ENCODE measurements around the gene SLC37A2.

The SLC37A2 gene

GRCh38 chr11:125061281-125061680 is 1.8 kb upstream of the SLC37A2 start:
- H3K9ac ChIP-seq (ENCODE audit: low read depth, low read length, poor library complexity, severe bottlenecking) = no peak overlapping the region
- no peak overlapping the region for H2AFZ ChIP-seq (ENCODE audit: low read length)
- H3K9me3 ChIP-seq (ENCODE audit: insufficient read depth, low read depth, low read length) = no peaks in the 10 kb centered on the region
- no peak overlapping the region for H3K4me2 ChIP-seq (ENCODE audit: low read depth, low read length, poor library complexity, severe bottlenecking)
- no peaks in the 10 kb centered on the region for H3F3A ChIP-seq (ENCODE audit: low read depth)
- no peaks in the 10 kb centered on the region for H3K79me2 ChIP-seq (ENCODE audit: insufficient read depth, low read length)
- no peaks in the 10 kb centered on the region for H3K36me3 ChIP-seq (ENCODE audit: insufficient read depth, low read length)
- no peak for TF ChIP-seq CTCF (conservative IDR thresholded peaks at IDR 0.05; ENCODE audit: low read length)
- no peak for TF ChIP-seq EZH2phosphoT487 (IDR thresholded peaks at IDR 0.05; ENCODE audit: borderline replicate concordance)
- no peaks in the 10 kb centered on the region for H4K20me1 ChIP-seq (ENCODE audit: insufficient read depth, low read length, poor library complexity, severe bottlenecking)
- no peaks in the 10 kb centered on the region for H3K27me3 ChIP-seq (ENCODE audit: insufficient read depth, low read length, poor library complexity, severe bottlenecking)
- no peaks in the 10 kb centered on the region for H3K9me2 ChIP-seq (replicated peaks; ENCODE audit: low read depth, low read length)
- no peak overlapping the region for H3K4me3 ChIP-seq (ENCODE audit: low read length, poor library complexity, severe bottlenecking)
- H3K4me1 ChIP-seq (ENCODE audit: insufficient read depth, low read length, poor library complexity, severe bottlenecking) = no peaks in the 10 kb centered on the region

- Histone ChIP-seq H2AFZ (ENCODE audit: low read length) (no peak overlapping the region), H3K27me3 (ENCODE audit: insufficient read depth, low read length, poor library complexity, severe bottlenecking) (no peaks in the 10 kb centered on the region), H3K4me3 (ENCODE audit: low read length, poor library complexity, severe bottlenecking) (no peak overlapping the region), H3F3A (ENCODE audit: low read depth) (no peaks in the 10 kb centered on the region), H3K36me3 (ENCODE audit: insufficient read depth, low read length) (no peaks in the 10 kb centered on the region), H3K79me2 (ENCODE audit: insufficient read depth, low read length) (no peaks in the 10 kb centered on the region), H3K9me3 (ENCODE audit: insufficient read depth, low read depth, low read length) (no peaks in the 10 kb centered on the region), H3K9me2 (replicated peaks; ENCODE audit: low read depth, low read length) (no peaks in the 10 kb centered on the region), H3K4me1 (ENCODE audit: insufficient read depth, low read length, poor library complexity, severe bottlenecking) (no peaks in the 10 kb centered on the region), H3K4me2 (ENCODE audit: low read depth, low read length, poor library complexity, severe bottlenecking) (no peak overlapping the region), H4K20me1 (ENCODE audit: insufficient read depth, low read length, poor library complexity, severe bottlenecking) (no peaks in the 10 kb centered on the region), H3K9ac (ENCODE audit: low read depth, low read length, poor library complexity, severe bottlenecking) (no peak overlapping the region)
- no peak for TF ChIP-seq CTCF (conservative IDR thresholded peaks at IDR 0.05; ENCODE audit: low read length)
- no peak for TF ChIP-seq EZH2phosphoT487 (IDR thresholded peaks at IDR 0.05; ENCODE audit: borderline replicate concordance)
Measured at GRCh38 chr11:125062218-125062930, 731 bp upstream of the SLC37A2 start.

GRCh38 chr11:125063429-125064043 is 431 bp downstream of the SLC37A2 start:
- Histone ChIP-seq H3K9me3 (ENCODE audit: insufficient read depth, low read depth, low read length) (no peaks in the 10 kb centered on the region), H3K36me3 (ENCODE audit: insufficient read depth, low read length) (no peaks in the 10 kb centered on the region), H3K4me1 (ENCODE audit: insufficient read depth, low read length, poor library complexity, severe bottlenecking) (no peaks in the 10 kb centered on the region), H2AFZ (ENCODE audit: low read length) (no peak overlapping the region), H3K4me2 (ENCODE audit: low read depth, low read length, poor library complexity, severe bottlenecking) (no peak overlapping the region), H3K4me3 (ENCODE audit: low read length, poor library complexity, severe bottlenecking) (no peak overlapping the region), H3K9ac (ENCODE audit: low read depth, low read length, poor library complexity, severe bottlenecking) (no peak overlapping the region), H3K27me3 (ENCODE audit: insufficient read depth, low read length, poor library complexity, severe bottlenecking) (no peaks in the 10 kb centered on the region), H3F3A (ENCODE audit: low read depth) (no peaks in the 10 kb centered on the region), H4K20me1 (ENCODE audit: insufficient read depth, low read length, poor library complexity, severe bottlenecking) (no peaks in the 10 kb centered on the region), H3K79me2 (ENCODE audit: insufficient read depth, low read length) (no peaks in the 10 kb centered on the region), H3K9me2 (replicated peaks; ENCODE audit: low read depth, low read length) (no peaks in the 10 kb centered on the region)
- no peak for TF ChIP-seq EZH2phosphoT487 (IDR thresholded peaks at IDR 0.05; ENCODE audit: borderline replicate concordance)
- TF ChIP-seq CTCF (conservative IDR thresholded peaks at IDR 0.05; ENCODE audit: low read length) = no peak

Data from Loucy (cell line).